OCI-LY1 (cell line): Measurements from ENCODE around the gene PLCG1.

Experiments used
- H2AFZ ChIP-seq: fragments of 200-600 bp; sonication (generic), shearing (Covaris generic); 2 replicates; pipeline ENCODE4 v1.6.0; 2014; ENCODE audit warnings: antibody characterized with exemption, mild to moderate bottlenecking, low read length
- H3F3A ChIP-seq: fragments of 200-600 bp; sonication (generic), shearing (Covaris generic); 2 replicates; pipeline ENCODE4 v1.6.0; 2014; ENCODE audit warnings: mild to moderate bottlenecking, antibody characterized with exemption, low read length, moderate library complexity; ENCODE audit not compliant: insufficient read depth
- H3K27ac ChIP-seq: fragments of 200-600 bp; sonication (generic); 2 replicates; pipeline ENCODE4 v1.5.1; 2014; ENCODE audit warnings: low read length, mixed run types, mild to moderate bottlenecking, low read depth; ENCODE audit not compliant: poor library complexity, severe bottlenecking
- H3K27me3 ChIP-seq: fragments of 200-600 bp; sonication (generic); 2 replicates; pipeline ENCODE4 v1.6.0; 2014; ENCODE audit warnings: antibody characterized with exemption, mild to moderate bottlenecking, low read length, moderate library complexity; ENCODE audit not compliant: insufficient read depth
- H3K36me3 ChIP-seq: fragments of 200-600 bp; sonication (generic); 2 replicates; pipeline ENCODE4 v1.6.1; 2014; ENCODE audit warnings: mild to moderate bottlenecking, antibody characterized with exemption, low read length, moderate library complexity, mixed read lengths; ENCODE audit not compliant: insufficient read depth
- H3K4me1 ChIP-seq: fragments of 200-600 bp; sonication (generic); 2 replicates; pipeline ENCODE4 v1.5.1; 2014; ENCODE audit warnings: mild to moderate bottlenecking, low read length, moderate library complexity; ENCODE audit not compliant: insufficient read depth, severe bottlenecking
- H3K4me2 ChIP-seq: fragments of 200-600 bp; sonication (generic), shearing (Covaris generic); 2 replicates; pipeline ENCODE4 v1.6.1; 2014; ENCODE audit warnings: low read length
- H3K4me3 ChIP-seq: fragments of 200-600 bp; sonication (generic); 2 replicates; pipeline ENCODE4 v1.5.1; 2014; ENCODE audit warnings: low read length, low read depth, mild to moderate bottlenecking, mixed read lengths; ENCODE audit not compliant: poor library complexity, severe bottlenecking
- H3K79me2 ChIP-seq: fragments of 200-600 bp; shearing (Covaris generic); 2 replicates; pipeline ENCODE4 v1.6.1; 2016; ENCODE audit warnings: mixed run types, low read length, mixed read lengths; ENCODE audit not compliant: insufficient read depth
- H3K9ac ChIP-seq: fragments of 200-600 bp; sonication (generic), shearing (Covaris generic); 2 replicates; pipeline ENCODE4 v1.6.1; 2014; ENCODE audit warnings: mild to moderate bottlenecking, low read length, mixed read lengths
- H3K9me2 ChIP-seq: fragments of 200-600 bp; sonication (generic), shearing (Covaris generic); 2 replicates; pipeline ENCODE4 v1.6.1; 2014; ENCODE audit warnings: low read depth, mild to moderate bottlenecking, low read length, mixed read lengths
- H3K9me3 ChIP-seq: fragments of 200-600 bp; shearing (Covaris generic); 2 replicates; pipeline ENCODE4 v1.6.1; 2014; ENCODE audit warnings: low read length, mixed read lengths
- H4K20me1 ChIP-seq: fragments of 200-600 bp; sonication (generic), shearing (Covaris generic); 2 replicates; pipeline ENCODE4 v1.6.0; 2016; ENCODE audit warnings: mild to moderate bottlenecking, low read length; ENCODE audit not compliant: insufficient read depth
- EZH2 ChIP-seq: fragments of 200-600 bp; sonication (generic), shearing (Covaris generic); IDR thresholded peaks from 2 replicates; pipeline ENCODE4 v1.8.0; 2017; ENCODE audit warnings: borderline replicate concordance, mixed run types, mild to moderate bottlenecking, antibody characterized with exemption, low read length, moderate library complexity, mixed read lengths
- TF ChIP-seq, protein P1 (sequence below): fragments of 200-600 bp; sonication (generic), shearing (Covaris generic); IDR thresholded peaks from 2 replicates; pipeline ENCODE4 v1.5.1; 2017; ENCODE audit warnings: mild to moderate bottlenecking, antibody characterized with exemption, low read length, moderate library complexity, mixed read lengths

Gene PLCG1

DNA sequence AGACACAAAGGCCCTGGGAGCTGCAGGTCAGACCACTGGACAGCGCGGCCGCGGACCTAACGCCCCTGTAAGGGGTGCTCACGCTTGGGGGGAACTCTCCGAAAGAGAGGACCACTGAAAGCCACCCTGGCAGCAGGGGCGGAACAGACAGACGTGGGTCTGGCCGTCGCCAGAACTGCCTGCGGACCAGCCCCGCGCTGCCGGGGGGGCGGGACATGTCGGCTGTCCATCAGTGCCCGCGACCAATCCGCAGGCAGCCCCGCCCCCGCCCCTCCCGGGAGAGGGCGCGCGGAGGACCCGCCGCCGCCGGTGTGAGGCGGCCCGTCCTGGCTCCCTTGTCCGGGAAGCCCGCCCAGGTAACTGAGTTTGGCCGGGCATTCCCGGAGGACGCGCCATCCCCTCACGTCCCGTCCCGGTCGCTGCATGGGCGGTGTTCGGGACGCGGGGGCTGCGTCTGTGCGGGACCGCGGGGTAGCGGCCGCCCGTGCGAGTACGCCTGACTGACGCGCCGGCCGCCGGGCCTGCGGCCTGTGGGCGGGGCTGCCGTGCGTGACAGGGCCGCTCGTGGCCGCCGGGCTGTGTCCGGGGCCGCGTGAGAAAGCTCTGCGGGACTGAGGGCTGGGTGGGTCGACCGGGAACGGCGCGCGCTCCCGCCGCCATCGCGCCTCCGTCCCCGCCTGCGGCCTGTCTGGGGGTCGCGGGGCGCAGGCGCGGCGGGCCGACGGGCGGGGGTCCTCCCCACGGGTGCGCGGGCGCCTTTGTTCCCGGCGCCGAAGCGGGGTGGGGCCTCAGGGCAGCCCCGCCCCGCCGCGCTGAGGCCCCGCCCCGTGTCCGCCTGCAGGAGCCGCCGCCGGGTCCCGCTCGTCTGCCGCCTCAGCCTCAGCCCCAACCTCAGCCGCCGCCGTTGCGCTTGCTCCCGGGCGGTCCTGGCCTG, at the start of gene PLCG1:
TSS of gene PLCG1 (plus strand) at position 864 of the 934 bp plus-strand sequence. CDS start 99 bp downstream, outside the sequence.
- Histone ChIP-seq H3K9ac (peak within 1 kb of the TSS; percentile 82), H3F3A (peaks cover 5% of the 10 kb centered on the region), H2AFZ (no peak within 1 kb of the TSS), H3K36me3 (no peaks in the 10 kb centered on the region), H3K4me2 (peak within 1 kb of the TSS; percentile 67), H3K9me2 (no peaks in the 10 kb centered on the region), H3K27me3 (no peaks in the 10 kb centered on the region), H3K4me3 (peak within 1 kb of the TSS; percentile 81), H3K79me2 (peaks cover 8% of the 10 kb centered on the region), H3K27ac (peak within 1 kb of the TSS; percentile 79), H3K9me3 (no peaks in the 10 kb centered on the region), H3K4me1 (peaks cover 65% of the 10 kb centered on the region), H4K20me1 (no peaks in the 10 kb centered on the region)
- TF ChIP-seq, protein P1, sequence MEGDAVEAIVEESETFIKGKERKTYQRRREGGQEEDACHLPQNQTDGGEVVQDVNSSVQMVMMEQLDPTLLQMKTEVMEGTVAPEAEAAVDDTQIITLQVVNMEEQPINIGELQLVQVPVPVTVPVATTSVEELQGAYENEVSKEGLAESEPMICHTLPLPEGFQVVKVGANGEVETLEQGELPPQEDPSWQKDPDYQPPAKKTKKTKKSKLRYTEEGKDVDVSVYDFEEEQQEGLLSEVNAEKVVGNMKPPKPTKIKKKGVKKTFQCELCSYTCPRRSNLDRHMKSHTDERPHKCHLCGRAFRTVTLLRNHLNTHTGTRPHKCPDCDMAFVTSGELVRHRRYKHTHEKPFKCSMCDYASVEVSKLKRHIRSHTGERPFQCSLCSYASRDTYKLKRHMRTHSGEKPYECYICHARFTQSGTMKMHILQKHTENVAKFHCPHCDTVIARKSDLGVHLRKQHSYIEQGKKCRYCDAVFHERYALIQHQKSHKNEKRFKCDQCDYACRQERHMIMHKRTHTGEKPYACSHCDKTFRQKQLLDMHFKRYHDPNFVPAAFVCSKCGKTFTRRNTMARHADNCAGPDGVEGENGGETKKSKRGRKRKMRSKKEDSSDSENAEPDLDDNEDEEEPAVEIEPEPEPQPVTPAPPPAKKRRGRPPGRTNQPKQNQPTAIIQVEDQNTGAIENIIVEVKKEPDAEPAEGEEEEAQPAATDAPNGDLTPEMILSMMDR, result no peak
- no peak for TF ChIP-seq EZH2

DNA sequence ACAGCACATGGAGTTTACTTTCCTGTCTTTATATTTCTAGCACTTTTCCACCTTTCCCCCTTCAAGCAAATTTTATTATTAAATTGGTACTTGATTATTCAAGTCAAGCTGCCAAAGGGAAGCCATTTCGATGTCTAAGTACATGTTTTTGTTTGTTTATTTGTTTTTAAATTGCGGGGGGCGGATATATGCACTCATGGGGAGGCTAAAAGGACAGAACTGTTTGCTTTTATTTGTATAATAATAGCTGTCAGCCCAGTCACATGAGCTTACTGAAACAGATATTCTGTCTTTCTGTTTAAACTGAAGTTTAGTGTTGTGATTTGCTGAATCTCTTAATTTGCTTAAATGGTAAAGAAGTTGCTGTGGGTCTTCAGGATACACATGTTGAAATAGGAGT, 49.6 kb upstream of the PLCG1 start:
- Histone ChIP-seq H3K27me3 (no peaks in the 10 kb centered on the region), H3K4me2 (no peak overlapping the region), H4K20me1 (no peaks in the 10 kb centered on the region), H3K79me2 (no peaks in the 10 kb centered on the region), H3K4me3 (no peak overlapping the region), H3K9me2 (no peaks in the 10 kb centered on the region), H3F3A (peaks cover 10% of the 10 kb centered on the region; the same call in 1 of the 2 replicates), H3K4me1 (no peaks in the 10 kb centered on the region), H2AFZ (no peak overlapping the region), H3K9me3 (no peaks in the 10 kb centered on the region), H3K27ac (no peak overlapping the region), H3K36me3 (peaks cover 96% of the 10 kb centered on the region), H3K9ac (no peak overlapping the region)
- TF ChIP-seq, protein P1, result no peak
- TF ChIP-seq EZH2, result no peak

DNA sequence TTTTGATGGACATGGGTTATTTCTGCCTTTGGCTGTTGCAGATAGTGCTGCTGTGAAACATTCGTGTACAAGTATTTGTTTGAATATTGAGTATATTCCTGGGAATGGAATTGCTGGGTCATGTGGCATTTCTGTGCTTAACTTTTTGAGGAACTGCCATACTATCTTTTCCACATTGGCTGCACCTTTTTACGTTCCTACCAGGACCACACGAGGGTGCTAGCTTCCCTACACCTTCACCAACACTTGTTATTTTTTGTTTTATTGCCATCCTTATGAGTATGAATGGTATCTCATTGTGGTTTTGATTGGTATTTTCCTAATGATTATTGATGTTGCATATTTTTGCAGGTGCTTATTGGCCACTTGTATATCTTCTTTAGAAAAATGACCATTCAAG, 47.8 kb upstream of the PLCG1 start:
- Histone ChIP-seq H4K20me1 (no peaks in the 10 kb centered on the region), H3K27me3 (no peaks in the 10 kb centered on the region), H3K27ac (no peak overlapping the region), H3K9me3 (no peaks in the 10 kb centered on the region), H3F3A (peaks cover 10% of the 10 kb centered on the region; the same call in 1 of the 2 replicates), H3K79me2 (no peaks in the 10 kb centered on the region), H2AFZ (no peak overlapping the region), H3K4me3 (no peak overlapping the region), H3K36me3 (peaks cover 94% of the 10 kb centered on the region), H3K4me2 (no peak overlapping the region), H3K9me2 (no peaks in the 10 kb centered on the region), H3K9ac (no peak overlapping the region), H3K4me1 (no peaks in the 10 kb centered on the region)
- no peak for TF ChIP-seq EZH2
- TF ChIP-seq, protein P1, result peak; percentile 25; the same call in 1 of the 2 replicates
